ENCODE data around the gene POLR2H.

The POLR2H gene

DNA sequence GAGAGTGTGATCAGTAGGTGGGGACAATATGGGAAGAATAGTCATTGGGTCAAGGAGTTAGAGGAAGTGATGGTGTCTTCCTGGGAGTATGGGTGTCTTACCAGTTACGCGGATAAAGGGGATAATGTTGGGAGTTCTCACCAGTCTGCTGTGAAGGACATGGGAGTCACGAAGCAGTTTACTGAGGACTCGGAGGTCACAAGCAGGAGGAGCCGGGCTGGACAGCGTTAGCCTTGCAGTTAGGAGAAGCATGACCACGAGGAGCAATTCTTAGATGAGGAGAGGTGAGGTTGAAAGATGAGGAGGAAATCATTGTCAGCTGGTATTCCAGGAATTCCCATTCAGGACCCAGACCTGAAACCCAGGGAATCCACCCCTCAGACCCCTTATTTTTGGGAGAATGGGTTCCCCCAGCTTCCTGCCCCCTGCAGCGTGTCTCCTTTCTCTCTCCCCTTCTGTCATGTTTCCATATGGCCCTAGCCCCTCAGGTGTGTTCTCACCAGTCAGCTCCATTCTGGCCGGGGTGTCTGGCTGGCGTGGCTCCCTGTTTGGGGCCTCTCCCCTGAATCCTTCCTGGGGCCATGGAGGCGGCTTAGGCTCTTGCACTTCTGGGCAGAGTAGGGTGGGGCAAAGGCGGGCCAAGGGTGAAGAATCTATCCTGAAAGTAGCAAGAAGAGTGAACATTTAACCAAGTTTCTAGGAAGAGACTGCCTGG, 14.4 kb downstream of the POLR2H start:
- DNase-seq: no peak

DNA sequence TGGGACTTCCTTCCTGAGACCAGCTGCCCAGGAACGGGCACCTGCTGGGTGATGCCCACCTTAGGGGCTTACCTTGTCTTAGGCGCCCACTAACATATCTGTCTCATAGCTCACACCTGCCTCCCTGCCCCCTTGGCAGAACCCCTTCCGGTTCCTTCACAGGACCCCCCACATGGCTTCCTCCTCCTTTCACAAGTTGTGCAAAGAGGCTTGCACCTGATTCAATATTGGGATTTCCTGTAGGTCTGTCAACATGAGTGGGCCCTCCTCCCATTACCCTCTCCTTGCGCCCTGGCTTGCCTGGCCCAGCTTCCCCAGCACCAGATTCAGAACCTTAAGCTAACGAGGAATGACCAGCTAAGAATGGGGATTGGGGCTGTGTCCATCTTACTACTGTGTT, 15.9 kb downstream of the POLR2H start:
- DNase-seq: no peak

DNA sequence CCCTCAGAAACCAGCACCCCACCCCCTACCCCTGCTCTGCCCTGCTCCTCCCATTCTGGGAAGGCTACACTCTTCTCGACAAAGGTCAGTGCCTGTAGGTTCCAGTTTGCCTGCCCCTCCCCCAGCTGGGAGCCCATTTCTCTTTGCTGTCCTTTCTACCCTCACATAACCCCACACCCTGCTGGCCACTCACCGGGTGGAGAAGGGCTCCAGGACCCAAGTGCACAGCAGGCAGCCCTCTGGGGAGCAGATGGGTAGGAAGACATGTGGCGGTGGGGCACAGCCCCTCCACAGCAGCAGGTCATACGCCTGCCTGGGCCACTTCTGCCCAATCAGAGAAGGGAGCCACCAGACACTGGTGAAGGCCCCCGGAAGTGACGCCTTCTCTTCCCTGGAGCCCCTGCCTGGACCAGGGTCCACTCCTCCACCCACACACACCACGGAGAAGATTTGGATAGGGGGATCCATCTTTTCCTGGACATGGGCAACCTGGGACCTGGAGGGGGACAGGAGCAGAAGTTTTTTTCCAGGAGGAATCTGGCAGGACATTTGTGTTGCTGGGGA, 16.5 kb downstream of the POLR2H start, which contains the start of gene THPO:
Gene THPO, minus strand, starts transcription at position 326 of the 564 bp plus-strand sequence. CDS start 1,948 bp downstream, outside the sequence.
- DNase-seq: peak; percentile 81 to 92

DNA sequence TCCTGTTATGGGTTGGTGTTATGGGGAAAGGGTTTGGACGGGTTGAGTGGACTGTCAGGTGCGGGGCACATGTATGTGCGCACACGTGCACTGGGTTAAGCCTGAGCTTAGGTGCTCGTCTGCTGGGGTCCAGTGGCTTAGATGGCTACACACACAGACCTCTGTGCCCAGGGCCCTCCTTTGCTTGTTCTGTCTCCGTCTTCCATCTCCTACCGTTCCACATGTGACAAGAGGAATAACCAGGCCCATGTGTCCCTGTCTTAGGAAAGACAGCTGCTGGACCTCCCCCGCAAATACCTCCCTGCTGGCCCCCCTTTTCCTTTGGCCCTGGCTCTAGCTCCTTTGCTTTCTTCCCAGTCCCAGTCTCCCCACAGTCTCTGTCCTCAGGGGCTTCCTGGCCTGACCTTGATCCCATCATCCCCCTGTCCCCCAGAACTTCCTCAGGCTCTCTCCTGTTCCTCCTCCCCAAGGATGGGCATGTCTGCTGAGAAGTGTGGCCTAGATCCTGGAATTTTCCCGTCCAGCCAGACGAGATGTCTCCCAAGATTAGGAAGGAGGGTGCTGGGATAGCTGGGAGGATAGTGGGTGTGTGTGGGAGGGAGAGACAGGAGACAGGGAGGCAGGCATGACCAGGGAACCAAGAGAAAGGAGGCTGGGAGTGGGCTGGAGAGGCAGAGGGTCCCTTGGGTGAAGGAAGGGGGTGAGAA, 17.3 kb downstream of the POLR2H start:
- DNase-seq: no peak

DNA sequence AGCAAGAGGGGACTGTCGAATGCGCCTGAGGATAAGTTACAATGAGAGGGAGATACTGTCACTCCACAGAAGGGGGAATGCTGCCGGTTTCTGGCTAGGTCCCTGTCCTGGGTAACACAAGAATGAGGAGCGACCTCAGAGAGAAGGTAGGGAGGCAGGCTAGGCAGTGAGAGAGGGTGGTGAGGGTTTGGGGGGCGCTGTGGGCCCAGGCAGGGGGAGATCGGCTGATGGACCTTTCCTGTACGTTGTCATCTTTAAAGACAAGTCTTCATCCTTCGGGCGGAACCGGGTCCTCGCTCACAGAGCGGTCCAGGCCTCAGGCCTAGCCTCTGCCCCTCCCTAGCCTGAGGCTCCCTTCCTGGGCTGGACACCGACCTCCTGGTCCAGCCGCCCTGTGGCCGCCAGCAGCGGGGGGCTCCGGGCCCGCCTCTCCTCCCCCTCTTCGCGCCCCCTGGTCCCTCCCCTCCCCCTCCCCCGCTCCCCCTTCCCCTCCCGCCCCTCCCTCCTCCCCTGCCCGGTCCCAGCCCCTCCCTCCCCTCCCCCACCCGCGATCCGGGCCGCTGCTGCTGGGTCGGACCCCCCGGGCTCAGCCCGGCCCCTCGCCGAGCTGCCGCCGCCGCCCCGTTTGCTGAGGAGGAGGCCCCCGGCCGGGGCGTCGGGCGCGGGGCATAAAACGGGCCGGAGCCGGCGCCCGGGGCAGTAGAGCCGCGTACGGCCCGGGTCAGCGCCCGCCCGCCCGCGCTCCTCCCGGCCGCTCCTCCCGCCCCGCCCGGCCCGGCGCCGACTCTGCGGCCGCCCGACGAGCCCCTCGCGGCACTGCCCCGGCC, 18.1 kb downstream of the POLR2H start, which contains the start of gene CHRD:
Gene CHRD, plus strand, starts transcription at position 697 of the 827 bp plus-strand sequence. CDS start 265 bp downstream, outside the sequence.
- no peak for DNase-seq

DNA sequence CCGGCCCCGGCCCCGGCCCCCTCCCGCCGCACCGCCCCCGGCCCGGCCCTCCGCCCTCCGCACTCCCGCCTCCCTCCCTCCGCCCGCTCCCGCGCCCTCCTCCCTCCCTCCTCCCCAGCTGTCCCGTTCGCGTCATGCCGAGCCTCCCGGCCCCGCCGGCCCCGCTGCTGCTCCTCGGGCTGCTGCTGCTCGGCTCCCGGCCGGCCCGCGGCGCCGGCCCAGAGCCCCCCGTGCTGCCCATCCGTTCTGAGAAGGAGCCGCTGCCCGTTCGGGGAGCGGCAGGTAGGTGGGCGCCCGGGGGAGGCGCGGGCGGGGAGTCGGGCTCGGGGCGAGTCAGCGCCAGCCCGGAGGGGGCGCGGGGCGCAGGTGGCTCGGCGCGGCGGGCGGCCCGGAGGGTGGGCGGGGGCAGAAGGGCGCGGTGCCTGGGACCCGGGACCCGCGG, 18.7 kb downstream of the POLR2H start:
- DNase-seq: peak in 1 of 2 experiments; percentile 49

DNA sequence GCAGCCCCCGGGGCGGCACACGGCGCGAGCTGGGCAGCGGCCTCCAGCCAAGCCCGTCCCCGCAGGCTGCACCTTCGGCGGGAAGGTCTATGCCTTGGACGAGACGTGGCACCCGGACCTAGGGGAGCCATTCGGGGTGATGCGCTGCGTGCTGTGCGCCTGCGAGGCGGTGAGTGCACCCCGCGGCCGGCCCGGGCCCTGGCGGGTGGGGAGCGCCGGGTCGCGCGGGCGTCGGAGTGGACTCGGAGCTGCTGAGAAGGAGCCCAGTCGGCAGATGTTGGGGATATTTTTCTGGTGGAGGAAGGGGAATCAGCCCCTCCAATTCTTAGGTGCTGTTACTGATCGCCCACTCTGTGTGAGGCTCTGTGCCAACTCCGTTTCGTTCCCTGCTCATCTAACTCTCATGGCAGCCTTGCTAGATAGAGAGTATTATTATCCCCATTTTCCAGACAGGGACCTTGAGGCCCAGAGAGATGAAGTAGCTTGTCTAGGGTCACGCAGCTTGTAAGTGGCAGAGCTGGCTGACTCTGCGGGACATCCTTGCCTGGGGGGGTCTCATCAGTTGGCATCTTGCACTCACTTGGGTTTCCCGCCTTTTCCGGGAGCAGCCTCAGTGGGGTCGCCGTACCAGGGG, 19.2 kb downstream of the POLR2H start:
- no peak for DNase-seq

DNA sequence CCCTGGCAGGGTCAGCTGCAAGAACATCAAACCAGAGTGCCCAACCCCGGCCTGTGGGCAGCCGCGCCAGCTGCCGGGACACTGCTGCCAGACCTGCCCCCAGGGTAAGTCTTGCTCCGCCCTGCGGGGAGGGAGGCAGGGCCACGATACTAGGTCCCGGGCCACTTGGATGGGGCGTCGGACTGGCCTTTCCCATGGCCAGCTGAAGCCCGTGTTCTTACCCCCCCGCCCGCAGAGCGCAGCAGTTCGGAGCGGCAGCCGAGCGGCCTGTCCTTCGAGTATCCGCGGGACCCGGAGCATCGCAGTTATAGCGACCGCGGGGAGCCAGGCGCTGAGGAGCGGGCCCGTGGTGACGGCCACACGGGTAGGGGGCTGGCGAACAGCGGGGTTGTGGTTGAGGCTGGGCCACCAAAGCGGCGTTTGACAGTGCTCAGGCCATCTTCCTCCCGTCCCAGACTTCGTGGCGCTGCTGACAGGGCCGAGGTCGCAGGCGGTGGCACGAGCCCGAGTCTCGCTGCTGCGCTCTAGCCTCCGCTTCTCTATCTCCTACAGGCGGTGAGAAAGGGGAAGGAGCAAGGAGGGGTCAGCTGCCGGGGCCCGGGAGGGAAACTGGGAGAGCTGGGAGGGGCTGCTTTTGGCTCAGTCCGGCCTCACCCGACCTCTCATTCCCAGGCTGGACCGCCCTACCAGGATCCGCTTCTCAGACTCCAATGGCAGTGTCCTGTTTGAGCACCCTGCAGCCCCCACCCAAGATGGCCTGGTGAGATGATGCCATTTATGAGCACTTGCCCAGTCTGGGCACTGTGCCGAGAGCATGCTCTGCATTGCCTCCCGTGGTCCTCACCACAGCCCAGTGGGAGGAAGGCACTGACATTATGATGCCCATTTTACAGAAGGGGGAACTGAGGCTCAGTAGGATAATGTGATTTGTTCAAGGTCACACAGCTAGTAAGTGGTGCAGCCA, 20.0 kb downstream of the POLR2H start:
- DNase-seq: no peak

DNA sequence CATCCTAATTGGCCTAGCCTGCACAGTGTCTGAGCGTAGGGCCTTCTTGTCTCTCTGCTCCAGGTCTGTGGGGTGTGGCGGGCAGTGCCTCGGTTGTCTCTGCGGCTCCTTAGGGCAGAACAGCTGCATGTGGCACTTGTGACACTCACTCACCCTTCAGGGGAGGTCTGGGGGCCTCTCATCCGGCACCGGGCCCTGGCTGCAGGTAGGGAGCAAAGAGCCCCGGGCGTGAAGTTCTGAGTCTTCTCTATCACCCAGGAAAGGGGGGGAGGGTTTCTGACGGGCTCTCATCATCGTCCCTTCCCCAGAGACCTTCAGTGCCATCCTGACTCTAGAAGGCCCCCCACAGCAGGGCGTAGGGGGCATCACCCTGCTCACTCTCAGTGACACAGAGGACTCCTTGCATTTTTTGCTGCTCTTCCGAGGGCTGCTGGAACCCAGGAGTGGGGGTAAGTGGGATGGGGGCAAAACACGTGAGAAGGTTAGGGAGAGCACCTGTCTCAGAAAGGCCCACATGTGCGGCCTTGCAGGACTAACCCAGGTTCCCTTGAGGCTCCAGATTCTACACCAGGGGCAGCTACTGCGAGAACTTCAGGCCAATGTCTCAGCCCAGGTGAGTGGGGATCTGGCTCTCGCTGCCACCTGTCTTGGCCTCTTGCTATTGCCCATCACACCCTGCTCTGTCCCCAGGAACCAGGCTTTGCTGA, 21.0 kb downstream of the POLR2H start:
- DNase-seq: no peak

DNA sequence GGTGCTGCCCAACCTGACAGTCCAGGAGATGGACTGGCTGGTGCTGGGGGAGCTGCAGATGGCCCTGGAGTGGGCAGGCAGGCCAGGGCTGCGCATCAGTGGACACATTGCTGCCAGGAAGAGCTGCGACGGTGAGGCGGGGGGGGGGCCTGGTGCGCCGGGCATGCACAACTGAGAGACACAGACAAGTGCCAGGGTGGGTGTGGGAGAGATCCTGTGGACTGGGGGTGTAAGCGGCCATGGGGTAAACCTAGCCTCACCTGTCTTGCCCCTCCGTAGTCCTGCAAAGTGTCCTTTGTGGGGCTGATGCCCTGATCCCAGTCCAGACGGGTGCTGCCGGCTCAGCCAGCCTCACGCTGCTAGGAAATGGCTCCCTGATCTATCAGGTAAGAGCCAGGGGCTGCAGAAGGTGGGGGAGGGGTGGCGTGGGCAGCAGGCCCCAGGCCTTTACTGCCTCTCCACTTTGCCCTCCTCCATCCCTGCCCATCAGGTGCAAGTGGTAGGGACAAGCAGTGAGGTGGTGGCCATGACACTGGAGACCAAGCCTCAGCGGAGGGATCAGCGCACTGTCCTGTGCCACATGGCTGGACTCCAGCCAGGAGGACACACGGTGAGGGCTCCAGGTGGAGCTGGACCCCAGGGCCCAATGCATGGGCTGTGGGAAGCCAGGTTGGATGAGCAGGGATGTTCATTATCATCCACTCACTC, 21.7 kb downstream of the POLR2H start:
- DNase-seq: no peak

DNA sequence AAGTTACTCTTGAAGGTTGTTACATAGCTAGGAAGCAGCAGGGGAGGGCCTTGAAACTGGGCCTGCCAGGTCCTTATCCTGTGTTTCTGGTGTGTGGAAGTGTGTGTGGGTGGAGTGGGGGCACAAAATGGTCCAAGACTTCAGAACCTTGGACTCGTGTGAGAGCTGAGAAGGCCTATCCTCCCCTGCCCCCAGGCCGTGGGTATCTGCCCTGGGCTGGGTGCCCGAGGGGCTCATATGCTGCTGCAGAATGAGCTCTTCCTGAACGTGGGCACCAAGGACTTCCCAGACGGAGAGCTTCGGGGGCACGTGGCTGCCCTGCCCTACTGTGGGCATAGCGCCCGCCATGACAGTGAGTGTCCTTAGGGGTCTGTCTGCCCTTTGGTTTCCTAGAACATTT, 22.8 kb downstream of the POLR2H start:
- DNase-seq: no peak

DNA sequence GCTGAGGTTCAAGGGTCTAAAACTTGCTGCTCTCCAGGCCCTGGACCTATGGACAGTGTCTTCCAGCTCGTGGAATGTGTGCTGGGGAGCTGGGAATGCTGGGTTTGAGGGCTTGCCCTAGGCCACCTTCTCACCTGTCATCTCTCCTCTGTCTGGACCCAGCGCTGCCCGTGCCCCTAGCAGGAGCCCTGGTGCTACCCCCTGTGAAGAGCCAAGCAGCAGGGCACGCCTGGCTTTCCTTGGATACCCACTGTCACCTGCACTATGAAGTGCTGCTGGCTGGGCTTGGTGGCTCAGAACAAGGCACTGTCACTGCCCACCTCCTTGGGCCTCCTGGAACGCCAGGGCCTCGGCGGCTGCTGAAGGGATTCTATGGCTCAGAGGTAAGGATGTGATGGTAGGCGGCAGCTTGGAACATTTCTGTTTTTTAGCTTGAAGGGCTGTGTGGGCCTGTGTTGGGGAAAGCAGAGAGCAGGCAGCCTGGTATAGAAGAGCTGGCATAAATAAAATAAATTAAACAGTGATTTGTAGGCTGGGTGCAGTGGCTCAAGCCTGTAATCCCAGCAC, 23.4 kb downstream of the POLR2H start:
- no peak for DNase-seq

DNA sequence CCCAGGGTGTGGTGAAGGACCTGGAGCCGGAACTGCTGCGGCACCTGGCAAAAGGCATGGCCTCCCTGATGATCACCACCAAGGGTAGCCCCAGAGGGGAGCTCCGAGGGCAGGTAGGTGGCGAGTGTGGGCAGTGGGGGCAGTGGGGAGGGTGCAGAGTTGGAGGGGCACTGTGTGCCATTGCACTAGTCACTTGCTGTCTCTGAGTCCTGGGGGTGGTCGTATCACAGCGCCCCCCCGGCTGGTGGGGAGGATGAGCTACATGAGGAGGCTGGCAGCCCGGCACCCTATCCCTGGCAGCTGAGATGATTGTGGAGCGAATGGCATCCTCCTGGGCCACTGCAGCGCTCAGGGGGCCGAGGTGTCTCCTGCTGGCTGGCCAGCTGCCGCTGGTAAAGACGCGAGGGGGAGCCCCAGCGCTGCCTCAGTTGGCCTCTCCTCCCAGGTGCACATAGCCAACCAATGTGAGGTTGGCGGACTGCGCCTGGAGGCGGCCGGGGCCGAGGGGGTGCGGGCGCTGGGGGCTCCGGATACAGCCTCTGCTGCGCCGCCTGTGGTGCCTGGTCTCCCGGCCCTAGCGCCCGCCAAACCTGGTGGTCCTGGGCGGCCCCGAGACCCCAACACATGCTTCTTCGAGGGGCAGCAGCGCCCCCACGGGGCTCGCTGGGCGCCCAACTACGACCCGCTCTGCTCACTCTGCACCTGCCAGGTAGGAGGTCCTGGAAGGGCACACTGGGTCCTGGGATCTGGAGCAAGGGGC, 24.7 kb downstream of the POLR2H start:
- DNase-seq: no peak

DNA sequence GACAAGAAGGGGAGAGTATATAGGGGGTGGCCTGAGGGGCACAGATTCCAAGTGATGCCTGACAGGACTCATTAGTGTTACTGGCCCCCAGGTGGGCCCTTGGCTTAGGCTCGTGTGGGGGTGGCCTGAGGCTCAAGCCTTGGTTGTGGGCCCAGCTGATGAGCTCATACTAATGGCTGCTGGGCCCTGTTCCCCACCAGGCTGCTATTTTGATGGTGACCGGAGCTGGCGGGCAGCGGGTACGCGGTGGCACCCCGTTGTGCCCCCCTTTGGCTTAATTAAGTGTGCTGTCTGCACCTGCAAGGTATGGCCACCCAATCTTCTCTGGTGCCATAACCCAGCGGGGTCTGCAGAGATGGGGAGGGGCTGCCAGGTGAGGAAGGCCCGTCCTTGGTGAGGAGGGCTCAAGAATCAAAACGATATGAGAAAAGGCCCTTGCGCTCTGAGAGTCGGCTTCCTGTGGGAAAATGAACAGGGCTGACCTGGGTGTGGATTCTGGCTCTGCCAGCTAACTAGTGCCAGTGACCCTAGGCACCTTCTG, 25.7 kb downstream of the POLR2H start:
- no peak for DNase-seq

DNA sequence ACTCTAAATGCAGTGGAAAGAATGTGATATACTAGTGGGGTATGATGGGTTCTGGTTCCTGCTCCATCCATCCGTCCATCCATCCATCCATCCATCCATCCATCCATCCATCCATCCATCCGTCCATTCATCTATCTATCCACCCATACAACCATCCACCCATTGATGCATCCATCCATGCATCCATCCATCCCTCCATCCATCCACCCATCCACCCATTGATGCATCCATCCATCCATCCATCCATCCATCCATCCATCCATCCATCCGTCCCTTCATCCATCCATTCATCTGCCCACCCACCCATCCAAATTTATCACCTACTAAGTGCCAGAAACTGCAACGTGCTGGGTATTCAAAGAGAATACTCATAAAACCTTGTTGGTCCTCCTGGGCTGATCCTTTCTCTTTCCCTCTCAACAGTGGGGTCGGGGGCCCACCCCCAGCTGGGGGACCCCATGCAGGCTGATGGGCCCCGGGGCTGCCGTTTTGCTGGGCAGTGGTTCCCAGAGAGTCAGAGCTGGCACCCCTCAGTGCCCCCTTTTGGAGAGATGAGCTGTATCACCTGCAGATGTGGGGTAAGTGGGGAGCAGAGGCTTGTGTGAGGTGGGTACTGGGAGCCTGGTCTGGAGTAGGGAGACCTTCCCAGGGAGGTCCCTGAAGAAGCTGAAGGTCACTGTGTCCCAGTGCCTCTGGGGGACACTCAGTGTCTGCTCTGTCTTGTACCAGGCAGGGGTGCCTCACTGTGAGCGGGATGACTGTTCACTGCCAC, 26.8 kb downstream of the POLR2H start:
- DNase-seq: no peak

DNA sequence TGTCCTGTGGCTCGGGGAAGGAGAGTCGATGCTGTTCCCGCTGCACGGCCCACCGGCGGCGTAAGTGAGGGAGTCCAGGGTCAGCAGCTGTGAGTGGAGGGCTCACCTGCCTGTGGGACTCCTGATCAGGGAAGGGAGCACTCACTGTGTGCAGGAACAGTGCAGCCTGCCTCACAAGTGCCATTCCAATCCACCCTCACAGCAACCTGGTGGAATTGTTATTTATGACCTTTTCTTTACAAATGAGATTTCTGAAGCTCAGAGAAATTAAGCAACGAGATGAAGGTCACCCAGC, 27.4 kb downstream of the POLR2H start:
- no peak for DNase-seq

DNA sequence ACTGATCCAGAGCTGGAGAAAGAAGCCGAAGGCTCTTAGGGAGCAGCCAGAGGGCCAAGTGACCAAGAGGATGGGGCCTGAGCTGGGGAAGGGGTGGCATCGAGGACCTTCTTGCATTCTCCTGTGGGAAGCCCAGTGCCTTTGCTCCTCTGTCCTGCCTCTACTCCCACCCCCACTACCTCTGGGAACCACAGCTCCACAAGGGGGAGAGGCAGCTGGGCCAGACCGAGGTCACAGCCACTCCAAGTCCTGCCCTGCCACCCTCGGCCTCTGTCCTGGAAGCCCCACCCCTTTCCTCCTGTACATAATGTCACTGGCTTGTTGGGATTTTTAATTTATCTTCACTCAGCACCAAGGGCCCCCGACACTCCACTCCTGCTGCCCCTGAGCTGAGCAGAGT, 27.9 kb downstream of the POLR2H start:
- DNase-seq: no peak
